ENCODE measurements around the gene TNFSF15.

The TNFSF15 gene

GRCh38 chr9:114818178-114818577, 12.3 kb upstream of the TNFSF15 start:
- no peak overlapping the region for H3K4me3 ChIP-seq (replicated peaks in 1 of 2; ENCODE audit: low read depth in 2 of 2, low read length in 2 of 2)
- TF ChIP-seq CTCF (IDR thresholded peaks at IDR 0.05; ENCODE audit: low read depth, low read length): no peak
- no peak for DNase-seq (ENCODE audit: low read depth in 2 of 2)

GRCh38 chr9:114813717-114814418, 8.0 kb upstream of the TNFSF15 start:
- no peak overlapping the region for H3K4me3 ChIP-seq (replicated peaks in 1 of 2; ENCODE audit: low read depth in 2 of 2, low read length in 2 of 2)
- no peak for DNase-seq (ENCODE audit: low read depth in 2 of 2)
- TF ChIP-seq CTCF (IDR thresholded peaks at IDR 0.05; ENCODE audit: low read depth, low read length): no peak

- TF ChIP-seq CTCF (IDR thresholded peaks at IDR 0.05; ENCODE audit: low read depth, low read length): no peak
- H3K4me3 ChIP-seq (replicated peaks in 1 of 2; ENCODE audit: low read depth in 2 of 2, low read length in 2 of 2): no peak overlapping the region
- no peak for DNase-seq (ENCODE audit: low read depth in 2 of 2)
Observed at GRCh38 chr9:114811966-114812636, 6.3 kb upstream of the TNFSF15 start.

- no peak for TF ChIP-seq CTCF (IDR thresholded peaks at IDR 0.05; ENCODE audit: low read depth, low read length)
- peak; percentile 45 to 61 for DNase-seq (ENCODE audit: low read depth in 2 of 2)
- H3K4me3 ChIP-seq (replicated peaks in 1 of 2; ENCODE audit: low read depth in 2 of 2, low read length in 2 of 2): no peak overlapping the region
Observed at GRCh38 chr9:114811301-114811700, 5.5 kb upstream of the TNFSF15 start.

GRCh38 chr9:114810614-114811013, 4.8 kb upstream of the TNFSF15 start:
- TF ChIP-seq CTCF (IDR thresholded peaks at IDR 0.05; ENCODE audit: low read depth, low read length): no peak
- no peak for DNase-seq (ENCODE audit: low read depth in 2 of 2)
- no peak overlapping the region for H3K4me3 ChIP-seq (replicated peaks in 1 of 2; ENCODE audit: low read depth in 2 of 2, low read length in 2 of 2)

GRCh38 chr9:114806526-114806900, 674 bp upstream of the TNFSF15 start:
- no peak for DNase-seq (ENCODE audit: low read depth in 2 of 2)
- no peak overlapping the region for H3K4me3 ChIP-seq (replicated peaks in 1 of 2; ENCODE audit: low read depth in 2 of 2, low read length in 2 of 2)
- TF ChIP-seq CTCF (IDR thresholded peaks at IDR 0.05; ENCODE audit: low read depth, low read length): no peak
